ENCODE measurements around the gene LPA.
"Not testable (repeated sequence)": the region's sequence is repeated elsewhere in the genome, so short reads cannot be mapped to it uniquely, and the experiment has no call there.

LPA gene, protein sequence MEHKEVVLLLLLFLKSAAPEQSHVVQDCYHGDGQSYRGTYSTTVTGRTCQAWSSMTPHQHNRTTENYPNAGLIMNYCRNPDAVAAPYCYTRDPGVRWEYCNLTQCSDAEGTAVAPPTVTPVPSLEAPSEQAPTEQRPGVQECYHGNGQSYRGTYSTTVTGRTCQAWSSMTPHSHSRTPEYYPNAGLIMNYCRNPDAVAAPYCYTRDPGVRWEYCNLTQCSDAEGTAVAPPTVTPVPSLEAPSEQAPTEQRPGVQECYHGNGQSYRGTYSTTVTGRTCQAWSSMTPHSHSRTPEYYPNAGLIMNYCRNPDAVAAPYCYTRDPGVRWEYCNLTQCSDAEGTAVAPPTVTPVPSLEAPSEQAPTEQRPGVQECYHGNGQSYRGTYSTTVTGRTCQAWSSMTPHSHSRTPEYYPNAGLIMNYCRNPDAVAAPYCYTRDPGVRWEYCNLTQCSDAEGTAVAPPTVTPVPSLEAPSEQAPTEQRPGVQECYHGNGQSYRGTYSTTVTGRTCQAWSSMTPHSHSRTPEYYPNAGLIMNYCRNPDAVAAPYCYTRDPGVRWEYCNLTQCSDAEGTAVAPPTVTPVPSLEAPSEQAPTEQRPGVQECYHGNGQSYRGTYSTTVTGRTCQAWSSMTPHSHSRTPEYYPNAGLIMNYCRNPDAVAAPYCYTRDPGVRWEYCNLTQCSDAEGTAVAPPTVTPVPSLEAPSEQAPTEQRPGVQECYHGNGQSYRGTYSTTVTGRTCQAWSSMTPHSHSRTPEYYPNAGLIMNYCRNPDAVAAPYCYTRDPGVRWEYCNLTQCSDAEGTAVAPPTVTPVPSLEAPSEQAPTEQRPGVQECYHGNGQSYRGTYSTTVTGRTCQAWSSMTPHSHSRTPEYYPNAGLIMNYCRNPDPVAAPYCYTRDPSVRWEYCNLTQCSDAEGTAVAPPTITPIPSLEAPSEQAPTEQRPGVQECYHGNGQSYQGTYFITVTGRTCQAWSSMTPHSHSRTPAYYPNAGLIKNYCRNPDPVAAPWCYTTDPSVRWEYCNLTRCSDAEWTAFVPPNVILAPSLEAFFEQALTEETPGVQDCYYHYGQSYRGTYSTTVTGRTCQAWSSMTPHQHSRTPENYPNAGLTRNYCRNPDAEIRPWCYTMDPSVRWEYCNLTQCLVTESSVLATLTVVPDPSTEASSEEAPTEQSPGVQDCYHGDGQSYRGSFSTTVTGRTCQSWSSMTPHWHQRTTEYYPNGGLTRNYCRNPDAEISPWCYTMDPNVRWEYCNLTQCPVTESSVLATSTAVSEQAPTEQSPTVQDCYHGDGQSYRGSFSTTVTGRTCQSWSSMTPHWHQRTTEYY (N-terminal part only)

DNA sequence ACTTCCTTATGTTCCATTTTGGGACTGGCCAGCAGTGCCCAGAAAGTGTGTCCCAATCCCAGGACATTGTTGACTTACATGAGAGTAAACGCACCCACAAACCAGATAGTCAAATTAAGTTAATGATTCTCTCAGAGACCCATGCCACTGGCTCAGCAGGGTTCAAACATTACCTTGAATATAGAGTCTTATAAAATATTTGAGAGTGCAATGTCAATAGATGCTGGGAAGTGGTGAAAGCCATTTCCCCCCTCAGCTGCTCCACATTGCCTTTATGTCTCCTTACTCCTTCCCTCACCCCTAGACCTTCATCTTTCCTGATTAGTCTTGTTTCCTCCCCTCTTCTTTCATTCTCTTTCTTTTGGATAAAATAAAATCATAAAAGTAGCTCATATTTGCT is at the start of gene LPA:
Gene LPA, minus strand, starts transcription at position 78 of the 400 bp plus-strand sequence. Its CDS starts 61 bp downstream, at position 17.
- DNase-seq (ENCODE audit: low spot score): not testable (repeated sequence)

DNA sequence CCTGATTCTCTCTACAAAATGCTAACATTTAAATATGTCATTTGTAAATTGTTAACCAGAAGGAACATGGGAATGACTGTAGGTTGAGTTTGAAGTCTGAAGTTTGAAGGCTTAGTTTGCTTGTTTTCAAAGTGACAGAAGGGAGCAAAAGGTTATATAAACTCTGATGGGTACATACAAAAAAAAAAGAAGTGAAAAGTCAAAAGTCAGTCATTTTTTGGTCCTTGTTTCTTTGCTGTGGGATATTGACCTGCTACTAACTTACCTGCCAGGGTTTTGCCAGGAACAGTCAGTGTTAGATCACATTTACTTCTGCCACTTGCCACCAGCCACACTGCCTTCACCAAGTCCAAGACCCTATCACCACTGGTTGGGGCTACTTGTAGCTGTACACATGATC is 44.9 kb upstream of the LPA start:
- not testable (repeated sequence) for DNase-seq (ENCODE audit: low spot score)

DNA sequence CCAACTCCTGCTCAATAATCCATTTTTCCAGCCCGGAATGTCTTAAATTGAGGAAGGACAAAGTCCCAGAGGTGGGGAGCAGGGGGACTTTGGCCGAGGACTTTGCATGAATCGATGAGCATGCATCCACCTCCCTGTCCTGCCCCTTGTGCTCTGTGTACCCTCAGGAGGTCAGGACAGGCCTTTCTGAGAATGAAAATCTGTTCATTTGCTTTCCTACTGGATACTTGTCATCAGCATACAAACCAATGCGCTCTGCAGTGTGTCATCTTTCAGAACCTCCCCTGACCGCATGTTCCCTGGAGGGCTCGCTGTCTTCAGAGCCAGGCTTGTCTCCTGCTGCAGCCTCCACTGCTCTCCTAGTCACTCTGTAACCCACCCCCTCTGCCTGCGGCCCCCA is 40.6 kb upstream of the LPA start:
- DNase-seq (ENCODE audit: low spot score): not testable (repeated sequence)

DNA sequence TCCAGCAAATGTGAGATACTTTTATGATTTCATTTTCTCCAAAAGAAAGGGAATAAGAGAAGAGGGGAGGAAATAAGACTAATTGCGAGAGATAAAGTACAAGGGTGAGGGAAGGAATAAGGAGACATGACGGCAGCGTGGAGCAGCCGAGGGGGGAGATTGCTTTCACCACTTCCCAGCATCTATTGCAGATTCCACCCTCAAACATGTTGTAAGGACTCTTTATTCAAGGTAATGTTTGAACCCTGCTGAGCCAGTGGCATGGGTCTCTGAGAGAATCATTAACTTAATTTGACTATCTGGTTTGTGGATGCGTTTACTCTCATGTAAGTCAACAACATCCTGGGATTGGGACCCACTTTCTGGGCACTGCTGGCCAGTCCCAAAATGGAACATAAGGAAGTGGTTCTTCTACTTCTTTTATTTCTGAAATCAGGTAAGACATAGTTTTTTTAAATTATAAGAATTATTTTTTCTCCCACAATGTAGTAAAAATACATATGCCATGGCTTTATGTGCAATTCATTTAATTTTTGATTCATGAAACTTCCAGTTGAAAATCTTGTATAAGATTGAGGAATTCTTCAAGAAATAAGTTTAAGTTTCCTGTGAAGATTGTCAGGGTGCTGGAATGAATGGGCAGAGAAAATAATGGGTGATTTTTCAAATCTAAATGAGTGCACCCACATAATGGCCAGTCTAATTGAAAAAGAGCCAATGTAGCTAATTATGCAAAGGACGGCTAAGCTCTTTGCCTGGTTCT is 38.0 kb upstream of the LPA start, which contains the start of gene PLG:
Gene PLG, plus strand, starts transcription at position 327 of the 763 bp plus-strand sequence. Its CDS starts 61 bp downstream, at position 388.
- not testable (repeated sequence) for DNase-seq (ENCODE audit: low spot score)

DNA sequence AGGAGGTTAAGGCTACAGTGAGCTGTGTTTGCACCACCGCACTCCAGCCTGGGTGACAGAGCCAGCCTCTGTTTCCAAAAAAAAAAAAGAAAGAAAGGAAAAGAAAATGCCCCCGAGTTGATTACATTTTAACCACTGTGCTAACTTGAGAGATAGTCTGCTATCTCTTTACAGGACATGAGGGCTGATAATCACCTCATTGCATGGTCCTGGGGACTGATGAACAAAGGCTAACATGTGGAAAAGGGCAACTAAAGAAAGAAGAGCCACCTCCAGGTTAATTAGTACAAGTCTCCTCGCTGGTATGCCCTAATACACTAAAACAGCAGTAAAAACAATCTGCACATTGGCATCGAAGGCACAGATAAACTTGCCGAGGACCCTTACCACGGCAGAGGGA is 33.8 kb upstream of the LPA start:
- DNase-seq (ENCODE audit: low spot score): no peak

DNA sequence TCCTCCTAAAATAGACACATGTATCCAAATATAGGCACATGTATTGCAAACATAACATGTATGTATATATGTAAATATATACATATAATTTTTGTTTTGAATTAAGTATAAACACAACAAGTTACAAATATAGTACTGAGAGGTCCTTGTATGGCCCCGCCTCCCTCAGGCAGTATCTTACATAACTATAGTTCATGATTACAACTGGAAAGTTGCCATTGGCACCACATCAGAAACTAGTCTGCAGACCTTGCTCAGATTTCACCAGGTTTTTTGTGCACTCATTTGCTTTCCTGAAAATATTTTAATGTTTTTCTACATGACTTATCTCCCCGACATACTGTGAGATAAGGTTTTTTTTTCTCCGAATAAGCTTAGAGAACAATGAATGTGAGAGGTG is 32.8 kb upstream of the LPA start:
- DNase-seq (ENCODE audit: low spot score): not testable (repeated sequence)

DNA sequence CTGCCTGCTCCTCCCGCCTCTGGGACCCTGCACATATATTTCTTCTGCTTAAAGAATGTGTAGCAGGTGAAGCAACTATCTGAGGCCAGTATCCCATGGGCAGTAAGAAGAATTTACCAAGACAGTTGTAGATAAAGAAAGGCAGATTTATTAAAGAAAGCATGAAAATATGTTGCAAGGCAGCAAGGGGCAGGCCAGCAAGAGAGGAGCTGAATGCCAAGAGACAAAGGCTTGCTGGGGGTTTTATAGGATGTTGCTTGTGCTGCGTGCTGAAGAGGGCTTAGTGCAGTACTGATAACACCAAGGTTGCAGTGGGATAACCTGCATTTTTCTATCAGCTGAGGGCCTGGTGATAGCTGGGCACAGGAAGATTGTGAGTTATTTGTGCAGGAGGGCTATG is 31.5 kb upstream of the LPA start:
- not testable (repeated sequence) for DNase-seq (ENCODE audit: low spot score)

DNA sequence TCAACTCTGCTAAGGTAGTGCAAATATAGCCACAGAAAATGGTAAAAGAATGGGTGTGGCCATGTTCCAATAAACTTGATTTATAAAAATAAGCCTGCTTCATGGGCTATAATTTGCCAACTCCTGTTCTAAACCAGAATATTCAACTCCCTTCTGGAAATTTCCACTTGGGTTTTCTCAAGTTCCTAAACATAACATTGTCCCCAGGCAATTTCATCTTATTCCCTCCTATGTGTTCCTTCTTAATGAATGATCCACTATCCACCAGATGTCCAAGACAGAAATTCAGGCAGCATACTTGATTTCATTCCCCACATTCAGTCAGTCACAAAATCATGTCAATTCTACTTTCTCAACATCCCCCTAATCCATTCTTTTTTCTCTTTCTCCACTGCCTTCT is 30.9 kb upstream of the LPA start:
- DNase-seq (ENCODE audit: low spot score): not testable (repeated sequence)

DNA sequence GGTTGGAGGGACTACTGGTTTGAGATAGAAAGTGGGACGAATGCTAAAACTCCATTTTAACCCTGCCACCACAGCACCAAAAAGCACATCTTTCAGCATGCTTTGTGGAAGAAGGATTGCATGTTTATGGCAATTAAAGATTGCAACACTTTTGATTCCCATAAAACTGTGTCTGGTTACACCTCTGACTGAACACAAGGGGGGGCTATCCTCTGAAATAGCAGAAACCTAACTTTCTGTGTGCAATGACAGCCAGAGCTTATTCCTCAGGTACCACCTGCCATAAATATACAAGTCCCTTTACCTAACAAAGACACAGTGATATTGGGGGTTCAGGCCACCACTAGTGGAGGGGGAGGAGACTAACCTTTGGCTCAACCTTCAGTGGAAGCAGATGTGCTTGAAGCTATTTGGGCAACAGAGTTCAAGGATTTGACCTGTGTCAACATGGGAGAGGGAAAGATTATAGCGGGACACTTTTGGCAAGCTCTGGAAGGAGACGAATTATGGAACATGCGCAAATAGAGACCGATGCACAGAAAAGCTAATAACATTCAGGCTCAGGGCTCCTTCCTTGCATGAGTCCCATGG is 28.4 kb upstream of the LPA start:
- DNase-seq (ENCODE audit: low spot score): no peak

DNA sequence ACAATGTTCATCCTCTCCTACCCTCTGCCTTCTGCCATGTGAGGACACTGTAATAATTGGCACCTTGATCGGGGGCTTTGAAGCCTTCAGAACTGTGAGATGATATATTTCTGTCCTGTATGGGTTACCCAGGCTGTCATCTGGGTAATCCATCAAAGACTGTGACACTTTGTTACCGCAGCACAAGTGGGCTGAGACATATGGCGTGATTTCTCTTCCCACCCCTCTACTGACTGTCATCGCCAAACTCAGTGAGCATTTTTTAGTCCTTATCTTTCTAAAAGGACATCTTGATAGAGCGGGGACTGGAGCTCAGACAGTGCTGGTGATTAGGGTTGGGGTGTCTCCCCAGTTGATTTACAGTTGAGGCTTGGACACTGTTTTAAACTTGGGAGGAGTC is 27.5 kb upstream of the LPA start:
- DNase-seq (ENCODE audit: low spot score): no peak

DNA sequence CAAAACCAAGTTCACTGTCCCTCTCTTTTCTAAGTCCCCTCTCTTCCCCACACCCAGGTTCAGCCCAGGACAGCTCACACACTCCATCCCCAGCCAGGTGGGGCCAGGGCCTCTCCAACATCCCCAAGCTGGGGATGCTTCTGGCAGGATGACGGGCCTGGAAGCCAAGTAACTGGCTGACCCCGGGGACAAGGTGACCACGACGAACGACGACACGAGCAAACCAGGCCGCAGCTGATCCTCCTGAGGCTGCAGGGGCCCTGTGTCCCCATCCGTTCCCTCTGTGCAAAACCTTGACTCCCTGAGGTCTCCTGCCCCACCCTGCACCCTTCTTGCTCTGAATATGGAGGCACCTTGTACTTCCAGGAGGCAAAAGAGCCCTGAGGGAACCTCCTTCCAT is 26.4 kb upstream of the LPA start:
- no peak for DNase-seq (ENCODE audit: low spot score)

DNA sequence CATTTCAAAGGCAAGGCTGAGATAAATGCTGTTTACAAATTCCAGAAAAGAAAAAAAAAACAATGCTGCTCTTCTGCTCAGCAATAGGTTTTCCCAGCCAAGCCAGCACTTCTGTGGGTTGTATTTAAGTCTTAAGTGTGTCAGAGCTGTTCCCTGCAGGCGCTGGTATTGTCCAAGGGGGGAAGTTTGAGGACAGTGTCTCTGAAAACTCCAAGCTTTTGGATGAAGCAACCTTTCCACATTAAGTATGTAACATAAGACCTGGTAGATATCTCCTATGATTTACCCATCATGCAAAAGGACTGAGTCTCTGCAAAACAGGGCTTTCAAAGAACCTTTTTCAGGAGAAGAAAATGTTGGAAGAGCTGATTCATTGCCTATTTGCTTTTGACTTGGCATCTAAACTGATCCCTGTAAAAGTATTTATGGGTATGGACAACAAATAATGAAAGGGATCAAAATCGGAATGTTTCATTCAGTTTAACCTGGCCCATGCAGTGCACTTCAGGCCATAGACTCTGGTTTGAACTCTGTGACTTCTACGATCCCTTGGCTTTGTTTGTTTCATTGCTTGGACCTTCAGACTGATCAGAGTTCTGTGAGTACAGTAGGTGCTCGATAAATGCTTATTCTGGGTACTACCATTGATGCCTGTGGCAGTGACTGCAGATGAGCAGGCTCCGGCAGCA is 21.8 kb upstream of the LPA start:
- no peak for DNase-seq (ENCODE audit: low spot score)

DNA sequence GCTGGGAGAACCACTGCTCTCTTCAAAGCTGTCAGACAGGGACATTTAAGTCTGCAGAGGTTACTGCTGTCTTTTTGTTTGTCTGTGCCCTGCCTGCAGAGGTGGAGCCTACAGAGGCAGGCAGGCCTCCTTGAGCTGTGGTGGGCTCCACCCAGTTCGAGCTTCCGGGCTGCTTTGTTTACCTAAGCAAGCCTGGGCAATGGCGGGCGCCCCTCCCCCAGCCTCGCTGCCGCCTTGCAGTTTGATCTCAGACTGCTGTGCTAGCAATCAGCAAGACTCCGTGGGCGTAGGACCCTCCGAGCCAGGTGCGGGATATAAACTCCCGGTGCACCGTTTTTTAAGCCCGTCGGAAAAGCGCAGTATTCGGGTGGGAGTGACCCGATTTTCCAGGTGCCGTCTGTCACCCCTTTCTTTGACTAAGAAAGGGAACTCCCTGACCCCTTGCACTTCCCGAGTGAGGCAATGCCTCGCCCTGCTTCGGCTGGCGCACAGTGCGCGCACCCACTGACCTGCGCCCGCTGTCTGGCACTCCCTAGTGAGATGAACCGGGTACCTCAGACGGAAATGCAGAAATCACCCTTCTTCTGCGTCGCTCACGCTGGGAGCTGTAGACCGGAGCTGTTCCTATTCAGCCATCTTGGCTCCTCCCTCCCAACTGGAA is 21.2 kb upstream of the LPA start:
- not testable (repeated sequence) for DNase-seq (ENCODE audit: low spot score)

DNA sequence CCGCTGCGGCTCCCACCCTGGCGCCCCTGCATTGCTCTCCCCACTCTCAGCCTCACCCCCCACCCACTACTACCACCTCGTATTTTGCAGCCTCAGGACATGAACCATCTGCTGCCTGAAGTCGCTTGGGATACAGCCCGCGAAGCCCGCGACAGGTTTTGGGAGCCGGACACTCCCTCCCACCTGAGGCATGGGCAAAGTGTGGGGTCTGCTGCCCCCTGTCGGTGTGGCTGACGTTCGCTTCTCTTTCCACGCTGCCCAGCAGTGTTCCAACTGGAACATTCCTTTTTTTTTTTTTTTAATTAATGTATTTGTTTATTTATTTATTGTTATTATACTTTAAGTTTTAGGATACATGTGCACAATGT is 15.3 kb upstream of the LPA start:
- DNase-seq (ENCODE audit: low spot score): no peak

DNA sequence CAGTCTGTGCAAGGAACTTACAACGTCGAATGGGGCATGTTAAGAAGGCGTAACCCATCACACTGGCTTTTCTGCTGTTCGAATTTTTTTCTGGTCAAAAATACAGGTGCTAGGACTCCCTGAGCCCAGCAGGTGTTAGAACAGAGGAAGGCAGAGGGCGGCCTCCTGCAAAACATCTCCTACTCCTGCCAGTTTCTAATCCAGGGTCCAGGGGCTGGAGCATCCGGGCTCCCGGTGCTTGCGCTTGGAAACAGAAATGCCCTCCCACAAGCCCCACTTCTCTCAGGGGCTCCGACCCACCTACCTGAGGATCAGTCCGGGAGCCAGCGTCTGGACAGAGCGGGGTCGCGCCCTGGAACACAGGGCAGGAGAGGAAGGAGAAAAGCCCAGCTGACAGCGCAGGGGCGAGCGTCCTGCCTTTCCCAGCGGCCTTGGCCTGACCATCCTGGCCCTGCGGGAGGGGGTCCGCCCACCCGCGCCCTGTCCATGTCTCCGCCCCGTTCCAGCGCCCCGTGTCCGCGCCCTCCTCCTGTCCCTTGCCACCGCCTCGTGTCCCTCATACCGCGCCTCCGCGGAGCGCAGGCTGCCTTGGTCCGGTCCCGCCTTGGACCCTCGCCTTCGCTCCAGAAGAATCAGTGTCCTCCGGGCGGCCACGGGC is 14.8 kb upstream of the LPA start:
- no peak for DNase-seq (ENCODE audit: low spot score)

DNA sequence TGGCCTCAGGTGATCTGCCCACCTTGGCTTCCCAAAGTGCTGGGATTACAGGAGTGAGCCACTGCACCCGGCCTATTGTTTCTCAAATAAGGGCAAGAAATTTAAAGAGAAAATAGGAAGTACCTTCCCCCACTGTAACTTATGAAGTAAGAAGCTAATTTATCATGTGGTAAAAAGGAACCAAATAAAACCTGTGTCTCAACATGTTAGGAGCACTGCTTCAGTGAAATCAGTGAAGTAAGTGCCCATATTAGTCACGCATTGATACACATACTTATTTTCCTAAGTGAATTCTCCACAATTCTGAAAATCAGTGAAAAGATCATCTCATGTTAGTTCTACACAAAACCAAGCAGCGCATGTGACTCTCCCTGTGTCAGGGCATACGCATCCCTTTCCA is 14.2 kb upstream of the LPA start:
- no peak for DNase-seq (ENCODE audit: low spot score)

DNA sequence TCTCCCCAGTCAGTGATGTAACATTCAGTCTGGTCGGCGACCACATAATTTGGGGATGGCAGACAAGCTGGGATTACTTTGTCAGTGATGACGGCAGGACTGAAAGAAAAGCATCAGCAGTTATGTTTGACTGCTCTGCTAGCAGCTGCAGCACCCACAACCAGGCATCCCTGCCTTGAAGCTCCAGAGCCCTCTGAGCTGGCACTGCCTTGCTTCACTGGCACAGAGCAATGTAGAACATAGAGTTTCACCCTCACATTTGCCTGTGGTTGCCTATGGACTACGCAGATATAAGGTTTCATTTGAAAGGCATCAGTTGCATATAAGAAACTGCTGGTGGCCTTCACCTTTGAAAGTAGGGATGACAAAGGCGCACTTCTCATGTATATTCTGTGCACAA is 12.3 kb upstream of the LPA start:
- not testable (repeated sequence) for DNase-seq (ENCODE audit: low spot score)

DNA sequence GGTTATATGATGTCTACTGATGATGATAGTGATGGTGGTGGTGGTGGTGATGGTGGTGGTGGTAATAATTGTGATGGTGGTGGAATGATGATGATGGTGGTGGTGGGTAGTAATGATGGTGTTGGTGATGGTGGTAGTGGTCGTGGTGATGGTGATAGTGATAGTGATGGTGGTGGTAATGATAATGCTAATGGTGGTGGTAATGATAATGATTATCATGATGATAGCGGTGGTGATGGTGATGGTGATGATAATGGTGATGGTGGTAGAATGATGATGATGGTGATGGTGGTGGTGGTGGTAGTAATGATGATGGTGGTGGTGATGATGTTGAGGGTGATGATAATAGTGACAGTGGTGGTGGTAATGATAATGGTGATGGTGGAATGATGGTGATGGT is 4.5 kb upstream of the LPA start:
- DNase-seq (ENCODE audit: low spot score): no peak
